ENCODE data around the gene RAB3D.

DNA sequence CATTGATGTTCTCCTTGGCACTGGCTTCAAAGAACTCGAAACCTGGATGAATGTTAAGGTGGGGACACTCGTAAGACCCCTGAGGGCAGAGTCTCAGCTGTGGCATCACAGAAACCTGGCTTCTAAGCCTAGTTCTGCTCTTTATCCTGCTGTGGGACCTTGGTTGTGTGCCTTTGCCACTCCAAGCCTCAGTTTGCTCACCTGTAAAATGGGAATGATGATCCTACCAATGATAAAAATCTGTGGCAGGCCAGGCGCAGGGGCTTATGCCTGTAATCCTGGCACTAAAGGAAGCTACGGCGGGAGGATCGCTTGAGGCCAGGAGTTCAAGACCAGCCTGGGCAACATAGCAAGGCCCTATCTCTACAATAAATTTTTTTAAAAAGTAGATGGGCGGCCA, 13.9 kb downstream of the RAB3D start:
- no peak for TF ChIP-seq POLR2A (IDR thresholded peaks at IDR 0.05; ENCODE audit: low read depth, low read length)
- no peak for TF ChIP-seq TAF1 (IDR thresholded peaks at IDR 0.05; ENCODE audit: borderline replicate concordance, low read depth, low read length)

Measured in GM12892 (cell line).